ENCODE data around the gene RYR3. TPM values are rescaled to one million over a fixed set of nuclear protein-coding genes. Genes with fewer than 3 reads are reported as not detected.

The RYR3 gene
- total RNA-seq, 1 donor from 2014 or later = under 0.01 TPM

DNA sequence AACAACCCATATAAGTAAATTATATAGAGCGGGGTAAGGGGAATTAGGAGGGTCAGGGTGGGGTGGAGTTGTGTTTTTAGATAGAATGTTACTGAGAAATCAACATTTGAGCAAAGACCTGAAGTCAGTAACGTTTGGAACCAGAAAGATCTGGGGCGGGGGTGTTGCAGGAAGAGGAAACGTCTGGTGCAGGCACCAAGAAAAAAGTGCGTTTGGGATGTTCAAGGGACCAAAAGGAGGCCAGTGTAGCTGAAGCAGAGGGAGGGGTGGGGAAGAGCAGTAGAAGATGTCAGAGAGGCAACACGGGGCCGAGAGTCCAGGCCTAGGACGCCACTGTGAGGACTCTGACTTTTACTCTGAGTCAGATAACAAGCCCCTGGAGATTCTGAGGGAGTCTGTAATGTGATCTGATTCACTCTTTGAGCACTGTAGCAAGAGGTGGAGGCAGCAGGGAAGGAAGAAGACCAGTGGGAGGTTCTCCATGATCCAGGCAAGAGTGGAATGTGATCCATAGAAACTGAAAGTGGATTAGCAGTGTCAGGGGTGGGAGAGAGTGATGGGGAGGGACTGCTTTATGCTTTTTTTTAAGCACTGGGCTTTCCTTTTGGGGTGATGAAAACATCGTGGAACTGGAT is 478.3 kb downstream of the RYR3 start:
- H3K36me3 ChIP-seq (ENCODE audit: control insufficient read depth, insufficient read depth, low read length) = no peaks in the 10 kb centered on the region
- DNase-seq (ENCODE audit: low read depth) = no peak
- no peak overlapping the region for H3K4me3 ChIP-seq (ENCODE audit: low read depth, low read length)
- no peaks in the 10 kb centered on the region for H3K27me3 ChIP-seq (ENCODE audit: control insufficient read depth, insufficient read depth, low read length)
- TF ChIP-seq, protein P1, sequence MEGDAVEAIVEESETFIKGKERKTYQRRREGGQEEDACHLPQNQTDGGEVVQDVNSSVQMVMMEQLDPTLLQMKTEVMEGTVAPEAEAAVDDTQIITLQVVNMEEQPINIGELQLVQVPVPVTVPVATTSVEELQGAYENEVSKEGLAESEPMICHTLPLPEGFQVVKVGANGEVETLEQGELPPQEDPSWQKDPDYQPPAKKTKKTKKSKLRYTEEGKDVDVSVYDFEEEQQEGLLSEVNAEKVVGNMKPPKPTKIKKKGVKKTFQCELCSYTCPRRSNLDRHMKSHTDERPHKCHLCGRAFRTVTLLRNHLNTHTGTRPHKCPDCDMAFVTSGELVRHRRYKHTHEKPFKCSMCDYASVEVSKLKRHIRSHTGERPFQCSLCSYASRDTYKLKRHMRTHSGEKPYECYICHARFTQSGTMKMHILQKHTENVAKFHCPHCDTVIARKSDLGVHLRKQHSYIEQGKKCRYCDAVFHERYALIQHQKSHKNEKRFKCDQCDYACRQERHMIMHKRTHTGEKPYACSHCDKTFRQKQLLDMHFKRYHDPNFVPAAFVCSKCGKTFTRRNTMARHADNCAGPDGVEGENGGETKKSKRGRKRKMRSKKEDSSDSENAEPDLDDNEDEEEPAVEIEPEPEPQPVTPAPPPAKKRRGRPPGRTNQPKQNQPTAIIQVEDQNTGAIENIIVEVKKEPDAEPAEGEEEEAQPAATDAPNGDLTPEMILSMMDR (IDR thresholded peaks at IDR 0.05; ENCODE audit: insufficient read depth, low read length, severe bottlenecking) = no peak
- FAIRE-seq = no peak

DNA sequence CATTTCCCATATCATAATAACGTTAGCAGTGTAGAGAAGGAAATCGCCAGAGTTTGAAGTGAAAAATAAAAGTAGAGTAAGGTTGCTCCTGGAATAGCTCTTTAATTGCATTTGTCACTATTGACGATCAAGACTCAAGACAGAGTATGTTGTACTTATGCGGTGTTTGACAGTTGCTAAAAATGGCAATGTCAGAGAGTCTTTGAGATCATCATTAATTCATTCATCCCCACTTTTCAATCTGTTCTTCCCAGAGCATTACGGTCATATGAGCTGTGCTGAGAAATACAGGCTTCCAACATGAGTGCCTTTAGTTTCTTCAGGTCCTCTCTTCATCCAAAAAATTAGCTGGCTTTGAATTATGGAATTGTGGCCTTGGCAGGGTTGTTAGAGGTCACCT is 483.7 kb downstream of the RYR3 start:
- no peak overlapping the region for H3K4me3 ChIP-seq (ENCODE audit: low read depth, low read length)
- H3K36me3 ChIP-seq (ENCODE audit: control insufficient read depth, insufficient read depth, low read length) = no peaks in the 10 kb centered on the region
- H3K27me3 ChIP-seq (ENCODE audit: control insufficient read depth, insufficient read depth, low read length) = no peaks in the 10 kb centered on the region
- TF ChIP-seq, protein P1 (IDR thresholded peaks at IDR 0.05; ENCODE audit: insufficient read depth, low read length, severe bottlenecking) = no peak
- FAIRE-seq (no peak), DNase-seq (ENCODE audit: low read depth) (no peak)

DNA sequence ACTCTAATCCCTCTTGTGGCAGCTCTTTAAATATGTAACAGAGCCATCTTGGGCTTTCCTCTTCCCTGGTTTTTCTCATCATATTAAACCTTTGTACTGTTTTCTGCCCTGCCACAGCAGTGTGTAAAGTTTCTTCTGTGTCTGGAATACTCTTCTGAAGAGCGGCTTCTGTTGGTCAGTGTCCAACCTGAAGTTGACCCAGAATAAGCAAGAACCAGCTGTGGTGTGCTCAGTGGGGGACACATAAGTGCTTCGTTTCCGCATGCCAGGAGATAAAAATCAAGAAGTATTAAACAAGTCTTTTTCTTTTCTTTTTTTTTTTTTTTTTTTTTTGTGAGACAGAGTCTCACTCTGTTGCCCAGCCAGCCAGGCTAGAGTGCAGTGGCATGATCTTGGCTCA is 484.3 kb downstream of the RYR3 start:
- H3K27me3 ChIP-seq (ENCODE audit: control insufficient read depth, insufficient read depth, low read length) = no peaks in the 10 kb centered on the region
- FAIRE-seq = no peak
- TF ChIP-seq, protein P1 (IDR thresholded peaks at IDR 0.05; ENCODE audit: insufficient read depth, low read length, severe bottlenecking) = no peak

DNA sequence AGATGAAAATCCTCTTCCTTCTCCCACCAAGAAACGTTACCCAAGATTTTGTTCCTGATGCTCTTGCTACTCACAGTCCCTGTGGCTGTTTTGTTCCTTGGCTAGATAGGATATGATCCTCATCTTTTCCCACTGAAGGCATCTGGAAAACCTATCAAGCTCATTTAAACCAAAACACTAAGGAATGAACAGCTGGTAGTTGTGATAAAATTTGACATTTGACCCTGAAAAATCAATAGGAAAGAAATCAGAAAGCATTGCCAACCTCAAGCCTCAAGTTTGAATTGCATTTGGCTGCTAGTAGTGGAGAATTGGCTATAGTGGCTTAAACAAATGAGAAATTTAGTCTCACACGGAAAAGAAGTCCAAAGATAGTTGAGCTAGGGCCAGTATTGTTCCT is 486.9 kb downstream of the RYR3 start:
- FAIRE-seq = no peak
- TF ChIP-seq, protein P1 (IDR thresholded peaks at IDR 0.05; ENCODE audit: insufficient read depth, low read length, severe bottlenecking) = no peak

More for the DNA sequence above, 484.3 kb downstream of the RYR3 start:
- Histone ChIP-seq H3K36me3 (ENCODE audit: control insufficient read depth, insufficient read depth, low read length) (no peaks in the 10 kb centered on the region), H3K4me3 (ENCODE audit: low read depth, low read length) (no peak overlapping the region)
- DNase-seq (ENCODE audit: low read depth) = no peak

DNA sequence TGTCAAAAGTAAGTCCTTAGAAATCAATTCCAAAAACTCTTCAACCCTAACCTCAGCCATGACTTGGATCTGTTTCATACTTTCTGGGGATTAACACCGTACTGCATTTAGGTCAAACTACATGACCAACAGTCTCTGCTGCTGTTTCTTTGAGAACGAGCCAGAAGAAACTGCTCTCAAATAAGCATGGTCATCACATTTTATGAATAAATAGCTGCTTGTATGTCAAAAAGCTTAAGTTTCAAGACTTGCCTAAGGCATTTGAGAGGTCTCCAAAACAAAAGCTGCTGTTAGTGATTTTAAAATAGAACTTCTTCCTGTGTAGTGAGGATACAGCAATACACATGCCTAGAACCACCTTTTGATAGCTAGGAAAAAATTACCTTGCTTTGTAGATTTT is 491.2 kb downstream of the RYR3 start:
- Histone ChIP-seq H3K4me3 (ENCODE audit: low read depth, low read length) (no peak overlapping the region), H3K27me3 (ENCODE audit: control insufficient read depth, insufficient read depth, low read length) (no peaks in the 10 kb centered on the region), H3K36me3 (ENCODE audit: control insufficient read depth, insufficient read depth, low read length) (no peaks in the 10 kb centered on the region)
- FAIRE-seq (no peak), DNase-seq (ENCODE audit: low read depth) (peak; percentile 8)
- TF ChIP-seq, protein P1 (IDR thresholded peaks at IDR 0.05; ENCODE audit: insufficient read depth, low read length, severe bottlenecking) = no peak

More for the DNA sequence above, 486.9 kb downstream of the RYR3 start:
- Histone ChIP-seq H3K36me3 (ENCODE audit: control insufficient read depth, insufficient read depth, low read length) (no peaks in the 10 kb centered on the region), H3K27me3 (ENCODE audit: control insufficient read depth, insufficient read depth, low read length) (no peaks in the 10 kb centered on the region), H3K4me3 (ENCODE audit: low read depth, low read length) (no peak overlapping the region)
- DNase-seq (ENCODE audit: low read depth) = no peak

DNA sequence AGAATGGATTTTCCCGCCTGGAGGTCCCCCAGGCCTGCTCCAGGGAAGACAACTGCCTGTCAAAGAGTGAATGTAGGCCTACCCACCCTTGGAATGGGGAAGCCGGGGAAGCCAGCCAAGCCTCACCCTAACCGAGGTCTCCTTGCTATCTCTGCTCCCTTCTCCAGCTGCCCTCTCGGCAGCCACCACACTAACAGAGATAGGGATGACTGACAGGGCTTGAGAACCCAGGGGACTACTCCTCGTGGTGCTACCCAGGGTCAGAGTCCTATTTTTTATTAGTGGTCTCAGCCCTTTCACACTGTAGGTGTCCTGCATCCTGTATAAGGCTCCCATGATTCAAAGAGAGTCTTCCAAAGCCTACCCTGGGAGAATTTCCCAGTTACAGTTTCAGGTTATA is 496.9 kb downstream of the RYR3 start:
- DNase-seq (ENCODE audit: low read depth) (no peak), FAIRE-seq (no peak)
- no peaks in the 10 kb centered on the region for H3K36me3 ChIP-seq (ENCODE audit: control insufficient read depth, insufficient read depth, low read length)
- TF ChIP-seq, protein P1 (IDR thresholded peaks at IDR 0.05; ENCODE audit: insufficient read depth, low read length, severe bottlenecking) = no peak
- no peaks in the 10 kb centered on the region for H3K27me3 ChIP-seq (ENCODE audit: control insufficient read depth, insufficient read depth, low read length)
- H3K4me3 ChIP-seq (ENCODE audit: low read depth, low read length) = no peak overlapping the region
